NCI-H1694 treated with DMSO at 0.1 percent for 48 hours (cell line): ENCODE results near the gene CAMTA1.

Source experiments
- DNase-seq: peaks from one replicate; lab custom pipeline; 2025; lab: John Stamatoyannopoulos, UW

CAMTA1 gene

DNA sequence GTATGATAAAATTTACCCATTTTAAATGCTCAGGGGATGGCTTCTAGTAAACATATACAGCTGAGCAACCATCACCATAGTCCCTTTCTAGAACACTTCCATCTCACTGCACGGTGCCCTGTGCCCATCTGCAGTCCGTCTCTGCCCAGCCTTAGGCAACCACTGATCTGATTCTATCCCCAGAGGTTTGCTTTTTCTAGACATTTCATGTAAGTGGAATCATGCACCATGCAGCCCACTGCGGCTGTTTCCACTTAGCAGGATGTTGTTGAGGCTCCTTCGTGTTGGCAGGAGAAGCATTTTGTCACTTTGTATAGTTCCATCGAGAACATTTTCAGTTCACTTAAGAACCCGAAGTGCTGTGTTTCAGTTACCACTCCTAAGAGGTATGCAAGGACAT is 958.1 kb downstream of the CAMTA1 start:
- no peak for DNase-seq

DNA sequence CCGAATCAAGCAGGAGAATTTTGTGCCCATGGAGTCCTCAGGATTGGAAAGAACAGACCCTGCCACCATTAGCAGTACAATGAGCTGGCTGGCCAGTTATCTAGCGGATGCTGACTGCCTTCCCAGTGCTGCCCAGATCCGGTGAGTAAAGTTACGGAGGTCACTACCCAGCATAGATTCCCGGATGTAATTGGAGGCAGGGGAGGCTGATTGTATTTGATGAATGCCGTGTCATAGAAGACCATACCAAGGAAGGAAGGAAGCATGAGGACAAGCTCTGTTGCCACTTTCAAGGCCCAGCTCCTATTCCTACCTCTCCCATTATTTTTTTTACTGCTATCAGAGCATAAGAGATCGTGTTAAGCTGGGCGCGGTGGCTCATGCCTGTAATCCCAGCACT is 959.6 kb downstream of the CAMTA1 start:
- no peak for DNase-seq

DNA sequence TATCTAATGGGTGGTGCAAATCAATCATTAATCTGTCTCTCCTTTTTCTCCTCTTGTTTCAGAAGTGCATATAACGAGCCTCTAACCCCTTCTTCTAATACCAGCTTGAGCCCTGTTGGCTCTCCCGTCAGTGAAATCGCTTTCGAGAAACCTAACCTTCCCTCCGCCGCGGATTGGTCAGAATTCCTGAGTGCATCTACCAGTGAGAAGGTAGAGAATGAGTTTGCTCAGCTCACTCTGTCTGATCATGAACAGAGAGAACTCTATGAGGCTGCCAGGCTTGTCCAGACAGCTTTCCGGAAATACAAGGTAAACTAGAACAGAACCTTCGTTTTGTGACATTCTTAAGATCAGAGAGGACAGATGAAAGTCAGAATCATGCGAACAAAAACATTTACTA is 960.5 kb downstream of the CAMTA1 start:
- no peak for DNase-seq

DNA sequence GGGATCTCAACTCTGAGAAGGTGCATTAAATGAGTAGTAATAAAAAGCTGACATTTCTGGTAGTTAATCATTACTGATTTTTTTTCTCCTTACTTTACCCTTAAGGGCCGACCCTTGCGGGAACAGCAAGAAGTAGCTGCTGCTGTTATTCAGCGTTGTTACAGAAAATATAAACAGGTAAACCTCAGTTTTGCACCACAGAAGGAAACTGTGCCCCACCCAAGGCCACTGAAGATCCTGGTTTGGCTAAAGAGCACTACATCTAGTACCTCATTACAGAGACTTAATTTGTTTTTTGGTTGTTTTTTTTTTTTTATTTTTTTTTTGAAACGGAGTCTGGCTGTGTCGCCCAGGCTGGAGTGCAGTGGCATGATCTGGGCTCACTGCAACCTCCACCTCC is 962.4 kb downstream of the CAMTA1 start:
- no peak for DNase-seq

DNA sequence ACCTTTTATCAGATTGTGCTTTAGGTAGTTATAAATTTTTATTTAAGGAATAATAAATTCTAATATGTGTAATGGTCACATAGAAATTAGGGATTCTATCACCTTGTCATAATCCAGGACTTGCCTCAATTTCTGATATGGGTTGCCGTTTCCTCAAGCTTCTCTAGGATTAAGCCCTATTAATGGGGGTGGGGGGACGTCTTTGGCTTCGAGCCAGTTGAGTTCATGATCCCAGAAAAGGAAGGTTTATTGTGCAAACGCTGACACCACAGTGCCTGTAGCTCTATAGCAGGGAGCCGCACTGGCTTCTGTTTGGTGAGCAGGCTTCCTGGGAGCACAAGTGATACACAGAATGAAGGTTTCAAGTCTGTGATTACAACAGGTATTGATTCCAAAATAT is 963.9 kb downstream of the CAMTA1 start:
- no peak for DNase-seq

DNA sequence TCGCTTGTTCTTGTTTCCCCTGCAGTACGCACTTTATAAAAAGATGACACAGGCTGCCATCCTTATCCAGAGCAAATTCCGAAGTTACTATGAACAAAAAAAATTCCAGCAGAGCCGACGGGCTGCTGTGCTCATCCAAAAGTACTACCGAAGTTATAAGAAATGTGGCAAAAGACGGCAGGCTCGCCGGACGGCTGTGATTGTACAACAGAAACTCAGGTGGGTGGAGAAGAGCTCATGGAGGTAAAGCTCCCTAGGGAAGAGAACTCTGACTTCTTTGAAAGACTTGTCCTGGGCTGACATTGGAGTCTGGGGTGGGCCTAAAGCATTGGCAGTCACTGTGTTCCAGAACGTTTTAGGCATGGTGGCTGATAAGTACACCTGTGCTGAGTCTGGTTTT is 965.9 kb downstream of the CAMTA1 start:
- DNase-seq, result no peak

DNA sequence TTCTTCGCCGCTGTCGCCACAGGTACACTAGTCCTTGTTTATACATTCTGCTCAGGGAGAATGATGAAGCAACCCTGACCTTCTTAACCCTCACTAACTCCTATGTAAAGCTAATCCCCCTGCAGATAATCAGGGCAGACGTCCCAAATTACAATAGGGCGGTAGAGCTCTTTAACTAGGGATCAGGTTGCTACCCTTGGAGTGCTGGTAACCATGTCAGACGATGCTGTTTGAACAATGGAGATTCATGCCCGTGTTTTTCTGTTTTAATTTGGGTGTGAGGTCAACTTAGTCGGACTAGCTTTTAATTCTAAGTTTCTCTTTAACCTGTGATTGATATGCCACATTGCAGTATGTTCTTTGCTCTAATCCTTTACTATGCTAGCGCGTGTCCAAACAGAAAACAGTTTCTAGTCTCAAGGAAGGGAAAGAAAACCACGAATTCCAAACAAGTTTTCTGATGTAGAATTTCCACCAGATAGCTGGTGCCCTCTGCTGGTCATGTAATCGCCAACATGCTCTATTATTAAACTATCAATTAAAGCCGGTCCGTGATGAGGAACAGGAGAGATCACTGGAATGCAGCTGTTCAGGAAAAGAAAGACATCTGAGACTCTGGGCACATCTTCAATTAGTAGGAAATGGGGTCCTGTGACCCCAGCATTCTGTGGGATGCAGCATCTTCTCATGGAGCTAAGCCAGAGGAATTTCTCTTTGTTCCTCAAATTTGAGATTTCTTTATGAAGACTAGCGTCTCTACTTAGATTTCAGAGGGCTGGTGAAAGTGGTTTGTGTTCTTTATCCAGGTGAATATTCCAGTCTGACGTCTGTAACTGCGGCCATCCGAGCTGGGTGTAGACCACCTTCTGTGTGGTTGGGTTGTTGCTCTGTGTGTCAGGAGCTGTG is 967.5 kb downstream of the CAMTA1 start:
- DNase-seq, result peak; percentile 51

DNA sequence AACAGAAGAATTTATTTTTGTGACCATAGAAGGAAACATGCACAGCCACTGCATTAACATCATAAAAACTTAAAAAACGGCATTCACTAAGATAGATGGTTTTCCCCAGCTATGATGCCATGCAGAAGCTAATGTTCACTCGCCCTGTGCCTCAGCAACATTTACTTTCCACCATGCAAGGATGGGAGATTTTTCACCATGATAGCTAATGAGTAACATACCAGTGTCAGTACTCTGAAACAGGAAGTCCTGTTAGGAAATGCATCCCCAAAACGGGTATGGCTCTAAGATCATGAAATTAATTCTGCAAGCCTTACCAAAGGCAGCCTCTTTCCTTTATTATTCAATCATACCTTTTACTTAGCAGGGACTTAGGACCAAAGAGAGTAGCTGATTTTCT is 968.4 kb downstream of the CAMTA1 start:
- no peak for DNase-seq

DNA sequence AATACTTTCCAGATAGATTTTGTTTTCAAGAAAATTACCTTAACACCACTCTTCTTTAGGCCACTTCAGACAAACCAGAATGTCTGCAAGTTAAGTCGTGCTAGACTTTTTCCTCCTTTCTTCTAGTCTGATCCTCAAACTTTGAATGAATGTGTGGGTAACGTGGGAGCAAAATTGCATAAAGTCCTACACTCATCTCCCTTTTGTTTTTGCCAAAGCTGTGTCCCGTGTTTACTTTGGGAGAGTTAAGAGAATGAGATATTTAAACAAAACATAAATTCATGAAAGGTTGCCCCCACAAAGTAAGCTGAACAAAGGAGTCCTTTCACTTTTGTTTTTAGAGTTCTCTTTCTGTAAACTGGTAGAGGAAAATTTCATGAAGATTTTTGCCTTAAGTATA is 969.0 kb downstream of the CAMTA1 start:
- no peak for DNase-seq

DNA sequence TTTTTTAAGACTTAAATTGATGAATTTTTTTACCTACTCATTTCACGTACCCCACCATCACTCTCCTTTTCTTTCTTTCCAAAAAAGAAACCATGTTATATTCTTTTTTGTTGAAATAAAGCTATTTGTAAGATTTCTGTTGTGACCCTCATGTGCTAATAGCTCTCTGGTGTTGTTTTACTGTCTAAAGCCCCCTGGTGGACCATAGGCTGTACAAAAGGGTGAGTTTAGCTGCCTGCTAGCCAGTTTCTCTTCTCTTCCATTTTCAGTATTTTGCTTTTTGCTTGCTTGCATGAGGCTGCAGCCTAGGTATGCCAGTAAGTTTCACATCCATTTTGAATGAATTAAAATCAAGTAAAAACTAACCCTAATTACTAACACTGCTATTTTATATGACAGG is 970.2 kb downstream of the CAMTA1 start:
- no peak for DNase-seq

DNA sequence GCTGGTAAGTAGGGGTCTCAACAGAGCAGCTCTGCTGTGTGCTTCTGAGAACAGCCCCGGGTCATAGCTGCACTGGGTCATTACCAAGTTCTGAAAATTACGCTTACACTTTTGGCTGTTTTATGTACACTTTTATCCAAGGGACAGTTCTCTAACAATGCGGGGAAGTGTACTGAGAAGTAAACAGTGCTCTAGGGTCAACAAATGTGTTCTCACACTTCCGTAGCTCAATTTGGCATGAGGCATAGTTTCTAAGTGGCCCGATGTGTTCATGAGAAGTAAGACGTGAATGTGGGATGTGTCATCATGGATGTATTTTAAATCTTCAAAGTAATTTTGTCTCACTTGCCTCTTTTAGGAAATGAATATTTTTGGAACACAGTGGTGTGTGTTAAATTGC is 975.0 kb downstream of the CAMTA1 start:
- DNase-seq, result no peak

DNA sequence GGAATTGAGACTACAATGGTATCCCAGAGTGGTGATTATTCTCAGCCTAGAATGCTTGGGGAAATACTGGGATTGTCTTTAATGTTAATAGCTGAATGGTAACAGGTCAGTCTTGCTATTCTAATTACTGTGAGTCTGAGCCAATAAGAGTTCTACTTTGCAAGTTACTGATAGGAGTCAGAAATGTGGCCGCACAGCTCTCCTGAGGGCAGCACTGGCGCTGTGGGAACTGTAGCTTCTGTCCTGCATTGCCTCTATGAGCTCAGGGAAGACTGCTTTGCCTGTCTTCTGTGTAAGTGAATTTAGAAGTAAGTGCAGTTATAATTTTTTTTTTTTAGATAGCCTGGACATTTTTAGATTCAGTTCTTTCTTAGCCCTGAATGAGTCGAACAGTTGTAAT is 975.8 kb downstream of the CAMTA1 start:
- no peak for DNase-seq

DNA sequence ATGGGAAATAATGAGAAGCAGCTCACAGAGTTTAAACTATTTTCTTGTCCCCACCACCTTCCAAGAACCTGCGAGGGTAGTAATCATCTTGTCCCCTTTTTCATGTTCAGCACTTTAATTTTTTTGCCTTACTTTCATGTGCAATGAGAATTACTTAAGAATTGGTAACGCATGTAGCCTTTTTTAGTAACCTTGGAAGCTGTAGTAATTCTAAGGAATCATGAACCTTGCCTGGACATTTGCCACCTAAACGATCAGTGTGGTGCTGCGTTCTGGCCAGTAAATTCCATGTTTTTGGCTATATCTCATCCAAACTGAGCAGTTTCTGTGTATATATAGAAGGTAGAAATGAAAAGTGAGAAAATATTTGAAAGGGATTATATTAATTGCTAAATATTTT is 981.9 kb downstream of the CAMTA1 start:
- DNase-seq, result no peak

DNA sequence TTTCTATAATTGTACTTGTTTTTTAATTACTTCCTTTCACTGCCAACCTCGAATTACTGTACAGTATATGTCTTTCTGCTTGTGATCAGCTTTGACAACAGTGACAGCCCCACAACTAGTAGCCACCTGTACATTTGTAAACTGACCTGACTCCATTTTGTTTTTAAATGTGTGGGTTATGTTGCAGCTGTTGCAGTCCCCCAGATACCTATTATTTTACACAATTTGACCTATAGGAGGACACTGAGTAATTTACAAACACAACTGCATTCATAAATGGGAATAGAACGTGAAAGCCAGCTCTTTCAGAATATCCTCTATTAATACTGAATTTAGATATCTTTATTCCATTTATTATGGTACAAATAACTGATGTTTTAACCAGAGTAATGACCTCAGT is 983.3 kb downstream of the CAMTA1 start:
- no peak for DNase-seq

DNA sequence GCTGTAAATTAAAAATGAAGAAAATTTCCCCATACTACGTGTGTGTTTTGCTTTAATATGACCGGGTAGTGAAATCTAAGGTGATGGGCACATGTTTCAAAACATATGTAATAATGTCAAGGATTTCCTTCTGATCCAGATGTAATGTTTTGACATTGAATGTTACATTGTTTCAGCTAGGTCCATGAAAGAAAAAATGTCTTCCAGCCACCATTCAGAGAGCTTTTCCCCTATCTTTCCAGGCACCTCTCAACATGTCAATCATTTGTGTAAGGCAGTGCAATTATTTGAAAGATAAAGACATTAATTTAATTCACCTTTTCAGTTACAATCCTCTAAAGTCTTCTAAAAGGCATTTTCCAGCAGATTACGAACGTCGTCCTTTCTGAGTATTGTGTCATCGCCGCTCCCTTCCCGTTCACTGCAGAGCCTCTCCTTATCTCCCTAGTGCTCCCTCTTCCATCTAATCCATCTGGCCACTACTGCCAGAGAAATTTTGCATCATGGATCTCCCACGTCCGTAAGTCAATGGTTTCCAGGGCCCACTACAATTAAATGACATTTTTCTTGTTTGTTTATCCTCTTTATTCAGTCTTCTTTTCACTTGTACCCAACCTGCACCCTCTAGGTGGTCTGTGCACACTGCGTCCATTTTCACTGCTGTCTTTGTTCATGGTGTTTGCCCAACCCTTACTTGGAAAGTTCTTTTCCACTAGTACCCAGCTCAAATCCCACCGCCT is 984.6 kb downstream of the CAMTA1 start:
- no peak for DNase-seq

DNA sequence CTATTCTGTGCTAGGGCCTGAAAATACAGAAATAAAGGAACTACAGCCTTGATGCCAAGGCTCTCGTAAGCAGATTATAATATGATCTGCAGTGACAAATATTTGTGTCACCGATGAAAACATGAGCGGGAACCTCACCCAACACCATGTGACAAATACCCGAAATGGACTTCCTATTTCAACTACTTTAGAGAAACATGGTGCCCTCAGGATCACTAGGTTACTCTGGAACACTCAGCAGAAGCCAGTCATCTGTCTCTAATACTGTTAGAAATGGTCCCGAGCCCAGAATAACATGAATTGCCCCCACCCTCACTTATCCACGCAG is 985.4 kb downstream of the CAMTA1 start:
- DNase-seq, result no peak

DNA sequence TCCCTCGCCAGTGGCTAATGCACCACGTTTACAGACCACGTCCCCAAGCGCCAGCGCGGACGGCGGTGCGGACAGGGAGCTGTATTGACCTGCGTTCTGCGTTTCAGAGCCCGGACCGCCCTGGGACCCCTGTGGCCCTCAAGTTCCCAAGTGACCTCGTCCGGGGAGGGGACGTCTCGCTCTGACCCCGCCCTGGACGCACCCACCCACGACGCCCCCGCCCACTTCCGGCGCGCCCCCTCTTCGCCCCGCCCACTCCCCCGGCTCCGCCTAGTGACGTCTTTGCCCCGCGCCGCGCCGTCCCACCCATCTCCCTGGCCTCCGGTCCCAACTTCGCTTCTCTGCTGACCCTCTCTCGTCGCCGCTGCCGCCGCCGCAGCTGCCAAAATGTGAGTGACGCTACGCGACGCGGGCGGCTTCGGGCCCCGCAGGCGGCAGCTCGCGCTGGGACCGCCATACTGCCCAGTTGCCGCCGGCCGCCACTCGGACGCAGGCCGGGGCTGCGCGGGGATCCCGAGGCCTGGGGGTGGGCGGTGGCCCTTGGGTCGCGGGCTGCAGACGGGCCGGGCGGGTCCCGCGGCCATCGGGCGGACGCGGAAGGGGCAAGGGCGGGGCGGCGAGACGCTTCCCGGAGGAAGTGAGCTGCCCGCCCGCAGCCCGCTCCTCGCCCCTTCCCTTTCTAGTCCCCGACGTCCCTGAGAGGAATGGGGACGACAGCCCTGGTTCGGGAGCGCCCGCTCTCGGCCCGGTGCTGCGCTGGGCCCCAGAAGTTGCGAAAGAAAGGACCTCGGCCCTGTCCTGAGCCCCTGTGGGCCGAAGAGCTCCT is 986.0 kb downstream of the CAMTA1 start, which contains the start of gene VAMP3:
TSS of gene VAMP3 (plus strand) at position 300 of the 826 bp plus-strand sequence. CDS start at position 388, 88 bp downstream.
- DNase-seq, result peak; percentile 39

DNA sequence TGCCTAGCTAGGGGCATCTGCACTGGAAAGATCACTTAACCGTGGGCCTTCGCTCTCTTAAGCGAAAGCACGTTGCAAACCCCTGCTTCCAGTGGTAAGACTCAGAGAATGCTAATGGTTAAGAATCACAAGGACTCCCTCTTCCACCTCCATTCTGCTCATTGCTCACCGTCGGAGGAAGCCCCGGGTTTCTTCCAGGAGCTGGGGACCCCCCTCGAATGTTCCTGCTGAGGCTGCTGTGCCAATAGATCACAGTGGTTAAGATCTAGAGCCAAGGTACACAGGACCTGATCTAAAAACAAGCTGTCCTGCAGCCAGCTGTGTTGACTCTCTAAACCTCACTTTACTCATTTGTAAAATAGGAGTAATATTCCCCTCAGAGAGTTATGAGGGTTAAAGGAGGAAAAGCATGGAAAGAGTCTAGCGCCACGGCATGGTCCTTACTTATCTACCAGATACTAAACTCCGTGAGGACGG is 986.6 kb downstream of the CAMTA1 start:
- no peak for DNase-seq

DNA sequence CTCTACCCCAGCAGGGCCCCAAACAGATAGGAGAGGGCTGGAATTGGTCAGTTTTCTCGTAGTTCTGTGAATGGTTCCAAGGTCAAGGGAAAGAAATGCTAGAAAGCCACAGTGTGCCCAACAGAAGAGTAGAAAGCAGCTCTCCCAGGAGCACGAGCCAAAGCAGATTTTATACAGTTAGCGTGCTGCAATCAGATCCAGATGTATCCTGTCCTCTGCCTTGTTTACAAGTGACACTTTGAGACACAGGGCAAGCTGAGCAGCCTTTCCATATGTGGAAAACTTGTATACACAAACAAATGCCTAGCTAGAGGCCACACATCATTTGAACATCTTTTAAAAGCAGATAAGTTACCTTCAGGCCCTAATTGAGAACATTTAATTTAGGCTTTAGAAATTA is 992.3 kb downstream of the CAMTA1 start:
- DNase-seq, result no peak

DNA sequence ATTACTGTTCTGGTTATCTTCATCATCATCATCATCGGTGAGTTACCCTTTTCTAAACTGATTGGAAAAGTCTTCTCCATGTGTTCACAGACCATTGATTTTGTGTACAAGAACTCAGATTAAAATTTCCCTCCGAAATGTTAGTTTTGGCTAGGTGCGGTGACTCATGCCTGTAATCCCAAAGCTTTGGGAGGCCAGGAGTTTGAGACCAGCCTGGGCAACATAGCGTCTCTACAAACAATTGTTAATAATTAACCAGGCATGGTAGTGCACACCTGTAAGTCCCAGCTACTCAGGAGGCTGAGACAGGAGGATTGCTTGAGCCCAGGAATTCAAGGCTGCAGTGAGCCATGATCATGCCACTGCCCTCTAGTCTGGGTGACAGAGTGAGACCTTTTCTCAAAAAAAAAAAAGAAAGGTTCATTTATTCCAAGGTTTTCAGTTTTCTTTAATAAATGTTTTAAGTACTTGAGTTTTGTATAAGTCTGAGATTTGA is 992.9 kb downstream of the CAMTA1 start:
- DNase-seq, result no peak

DNA sequence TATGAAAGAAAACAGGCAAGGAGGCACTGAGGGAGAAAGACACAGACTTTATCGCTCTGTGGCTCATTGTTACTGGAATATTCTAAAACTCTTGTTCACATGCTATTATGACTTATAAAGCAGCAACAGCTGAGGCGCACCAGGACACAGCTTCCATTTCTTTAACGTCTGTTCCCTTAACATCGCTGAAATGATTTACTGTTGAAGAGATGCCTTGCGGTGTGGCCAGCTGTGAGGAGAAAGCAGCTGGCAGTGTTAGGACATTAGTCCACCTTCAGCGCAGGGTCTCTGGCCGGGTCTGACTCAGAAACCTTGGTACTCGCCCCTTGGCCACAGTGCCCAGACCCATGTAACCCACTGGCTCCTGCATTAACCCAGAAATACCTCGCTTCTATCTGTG is 995.7 kb downstream of the CAMTA1 start:
- no peak for DNase-seq

DNA sequence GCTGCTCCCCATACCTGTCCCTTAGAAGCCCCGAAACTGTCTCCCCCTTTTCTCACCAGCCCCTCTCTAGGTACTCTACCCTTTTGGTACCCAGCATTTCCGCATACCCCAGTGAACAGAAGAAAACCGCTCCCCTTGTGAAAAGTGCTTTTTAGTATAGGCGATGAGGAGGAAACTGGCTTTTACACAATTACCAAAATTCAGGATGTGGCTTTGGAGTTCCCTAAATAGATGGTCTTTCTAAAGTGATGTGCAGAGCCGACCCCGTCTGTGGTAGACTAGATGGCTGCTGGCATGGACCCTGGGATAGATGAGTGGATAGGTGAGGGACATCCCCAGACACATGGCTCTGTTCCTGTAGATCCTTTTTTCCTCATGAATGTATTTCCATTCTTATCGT is 996.2 kb downstream of the CAMTA1 start:
- no peak for DNase-seq
